HCT116 (cell line): ENCODE measurements around the gene PRR15L.

Experiments used
- EZH2 ChIP-seq: fragments of 200-600 bp; sonication (generic); IDR thresholded peaks from 2 replicates; pipeline ENCODE4 v1.6.1; 2017; ENCODE audit warnings: antibody characterized with exemption, mixed run types
- POLR2AphosphoS5 ChIP-seq: IDR thresholded peaks from 2 replicates; pipeline ENCODE4 v1.6.1; 2011; ENCODE audit warnings: mild to moderate bottlenecking, low read depth, low read length, moderate library complexity
- YY1 ChIP-seq: IDR thresholded peaks from 2 replicates; pipeline ENCODE4 v1.6.1; 2011; ENCODE audit warnings: low read length, low read depth, moderate library complexity, mild to moderate bottlenecking; ENCODE audit not compliant: insufficient replicate concordance; ENCODE audit errors: extremely low read depth
- TF ChIP-seq, protein P1 (sequence below), 3 experiments: fragments of 200-600 bp in 1 of 3; sonication (generic) in 1 of 3; IDR thresholded peaks in 2 of 3; conservative IDR thresholded peaks in 1 of 3; 2 replicates each; pipeline ENCODE4 v1.5.1; 2012 to 2017; ENCODE audit warnings: low read depth in 2 of 3, low read length in 2 of 3, antibody characterized with exemption in 1 of 3, borderline replicate concordance in 1 of 3, control low read depth in 1 of 3, mild to moderate bottlenecking in 1 of 3, mixed read lengths in 1 of 3, mixed run types in 1 of 3, moderate library complexity in 1 of 3; ENCODE audit not compliant: insufficient read depth in 1 of 3
- TF ChIP-seq, protein P2 (sequence below): IDR thresholded peaks from 2 replicates; pipeline ENCODE4 v1.6.1; 2012; ENCODE audit warnings: low read depth
- TF ChIP-seq, protein P3 (sequence below): IDR thresholded peaks from 2 replicates; pipeline ENCODE4 v1.6.1; 2012
- TF ChIP-seq, protein P4 (sequence below): IDR thresholded peaks from 2 replicates; pipeline ENCODE4 v1.6.1; 2011; ENCODE audit warnings: mild to moderate bottlenecking, low read length, moderate library complexity; ENCODE audit not compliant: insufficient replicate concordance; ENCODE audit errors: extremely low read depth

DNA sequence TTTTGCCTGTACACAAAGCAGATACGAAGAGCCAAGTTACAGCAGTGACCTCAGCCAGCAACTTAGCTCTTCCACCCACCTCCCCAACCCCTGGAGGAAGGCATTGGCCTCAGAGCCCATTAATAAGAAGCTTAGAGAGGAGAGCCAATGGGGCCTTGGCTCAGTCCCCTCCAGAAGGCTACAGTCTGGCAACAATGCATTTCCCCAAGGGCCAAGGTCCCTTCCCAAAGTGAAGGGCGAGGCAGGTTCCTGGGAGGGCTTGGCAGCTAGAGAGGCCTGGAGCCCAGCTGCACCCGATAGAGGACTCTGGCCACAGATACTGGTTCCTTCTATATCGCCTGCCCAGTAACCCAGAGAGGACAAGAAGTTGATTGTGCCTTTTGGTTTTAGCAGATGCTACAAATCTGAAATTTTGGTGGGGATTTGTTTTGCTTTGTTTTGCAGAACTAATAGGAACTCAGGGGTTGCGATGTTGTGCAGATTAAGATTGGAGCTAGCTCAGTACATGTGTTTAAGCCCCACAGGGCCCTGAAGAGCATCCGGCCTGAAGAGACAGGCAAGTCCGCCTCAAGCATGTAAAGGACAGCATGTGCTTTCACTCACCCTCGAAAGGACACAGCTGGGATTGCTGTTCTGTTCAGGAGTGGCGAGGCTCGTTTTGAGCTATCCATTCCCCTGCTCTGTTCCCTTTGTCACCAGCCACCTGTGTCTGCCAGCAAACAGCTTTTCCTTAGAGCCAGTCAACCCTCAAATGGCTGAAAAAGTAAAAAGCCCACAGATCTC is 28.3 kb downstream of the PRR15L start:
- no peak for TF ChIP-seq YY1
- TF ChIP-seq EZH2 = no peak
- TF ChIP-seq, protein P1, sequence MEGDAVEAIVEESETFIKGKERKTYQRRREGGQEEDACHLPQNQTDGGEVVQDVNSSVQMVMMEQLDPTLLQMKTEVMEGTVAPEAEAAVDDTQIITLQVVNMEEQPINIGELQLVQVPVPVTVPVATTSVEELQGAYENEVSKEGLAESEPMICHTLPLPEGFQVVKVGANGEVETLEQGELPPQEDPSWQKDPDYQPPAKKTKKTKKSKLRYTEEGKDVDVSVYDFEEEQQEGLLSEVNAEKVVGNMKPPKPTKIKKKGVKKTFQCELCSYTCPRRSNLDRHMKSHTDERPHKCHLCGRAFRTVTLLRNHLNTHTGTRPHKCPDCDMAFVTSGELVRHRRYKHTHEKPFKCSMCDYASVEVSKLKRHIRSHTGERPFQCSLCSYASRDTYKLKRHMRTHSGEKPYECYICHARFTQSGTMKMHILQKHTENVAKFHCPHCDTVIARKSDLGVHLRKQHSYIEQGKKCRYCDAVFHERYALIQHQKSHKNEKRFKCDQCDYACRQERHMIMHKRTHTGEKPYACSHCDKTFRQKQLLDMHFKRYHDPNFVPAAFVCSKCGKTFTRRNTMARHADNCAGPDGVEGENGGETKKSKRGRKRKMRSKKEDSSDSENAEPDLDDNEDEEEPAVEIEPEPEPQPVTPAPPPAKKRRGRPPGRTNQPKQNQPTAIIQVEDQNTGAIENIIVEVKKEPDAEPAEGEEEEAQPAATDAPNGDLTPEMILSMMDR (IDR thresholded peaks at IDR 0.05 in 2 of 3, conservative IDR thresholded peaks at IDR 0.05 in 1 of 3; ENCODE audit: borderline replicate concordance in 1 of 3, insufficient read depth in 1 of 3, low read depth in 2 of 3, low read length in 2 of 3) = no peak
- TF ChIP-seq, protein P2, sequence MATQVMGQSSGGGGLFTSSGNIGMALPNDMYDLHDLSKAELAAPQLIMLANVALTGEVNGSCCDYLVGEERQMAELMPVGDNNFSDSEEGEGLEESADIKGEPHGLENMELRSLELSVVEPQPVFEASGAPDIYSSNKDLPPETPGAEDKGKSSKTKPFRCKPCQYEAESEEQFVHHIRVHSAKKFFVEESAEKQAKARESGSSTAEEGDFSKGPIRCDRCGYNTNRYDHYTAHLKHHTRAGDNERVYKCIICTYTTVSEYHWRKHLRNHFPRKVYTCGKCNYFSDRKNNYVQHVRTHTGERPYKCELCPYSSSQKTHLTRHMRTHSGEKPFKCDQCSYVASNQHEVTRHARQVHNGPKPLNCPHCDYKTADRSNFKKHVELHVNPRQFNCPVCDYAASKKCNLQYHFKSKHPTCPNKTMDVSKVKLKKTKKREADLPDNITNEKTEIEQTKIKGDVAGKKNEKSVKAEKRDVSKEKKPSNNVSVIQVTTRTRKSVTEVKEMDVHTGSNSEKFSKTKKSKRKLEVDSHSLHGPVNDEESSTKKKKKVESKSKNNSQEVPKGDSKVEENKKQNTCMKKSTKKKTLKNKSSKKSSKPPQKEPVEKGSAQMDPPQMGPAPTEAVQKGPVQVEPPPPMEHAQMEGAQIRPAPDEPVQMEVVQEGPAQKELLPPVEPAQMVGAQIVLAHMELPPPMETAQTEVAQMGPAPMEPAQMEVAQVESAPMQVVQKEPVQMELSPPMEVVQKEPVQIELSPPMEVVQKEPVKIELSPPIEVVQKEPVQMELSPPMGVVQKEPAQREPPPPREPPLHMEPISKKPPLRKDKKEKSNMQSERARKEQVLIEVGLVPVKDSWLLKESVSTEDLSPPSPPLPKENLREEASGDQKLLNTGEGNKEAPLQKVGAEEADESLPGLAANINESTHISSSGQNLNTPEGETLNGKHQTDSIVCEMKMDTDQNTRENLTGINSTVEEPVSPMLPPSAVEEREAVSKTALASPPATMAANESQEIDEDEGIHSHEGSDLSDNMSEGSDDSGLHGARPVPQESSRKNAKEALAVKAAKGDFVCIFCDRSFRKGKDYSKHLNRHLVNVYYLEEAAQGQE = no peak
- TF ChIP-seq POLR2AphosphoS5 = no peak
- TF ChIP-seq, protein P3, sequence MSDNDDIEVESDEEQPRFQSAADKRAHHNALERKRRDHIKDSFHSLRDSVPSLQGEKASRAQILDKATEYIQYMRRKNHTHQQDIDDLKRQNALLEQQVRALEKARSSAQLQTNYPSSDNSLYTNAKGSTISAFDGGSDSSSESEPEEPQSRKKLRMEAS = no peak
- TF ChIP-seq, protein P4, sequence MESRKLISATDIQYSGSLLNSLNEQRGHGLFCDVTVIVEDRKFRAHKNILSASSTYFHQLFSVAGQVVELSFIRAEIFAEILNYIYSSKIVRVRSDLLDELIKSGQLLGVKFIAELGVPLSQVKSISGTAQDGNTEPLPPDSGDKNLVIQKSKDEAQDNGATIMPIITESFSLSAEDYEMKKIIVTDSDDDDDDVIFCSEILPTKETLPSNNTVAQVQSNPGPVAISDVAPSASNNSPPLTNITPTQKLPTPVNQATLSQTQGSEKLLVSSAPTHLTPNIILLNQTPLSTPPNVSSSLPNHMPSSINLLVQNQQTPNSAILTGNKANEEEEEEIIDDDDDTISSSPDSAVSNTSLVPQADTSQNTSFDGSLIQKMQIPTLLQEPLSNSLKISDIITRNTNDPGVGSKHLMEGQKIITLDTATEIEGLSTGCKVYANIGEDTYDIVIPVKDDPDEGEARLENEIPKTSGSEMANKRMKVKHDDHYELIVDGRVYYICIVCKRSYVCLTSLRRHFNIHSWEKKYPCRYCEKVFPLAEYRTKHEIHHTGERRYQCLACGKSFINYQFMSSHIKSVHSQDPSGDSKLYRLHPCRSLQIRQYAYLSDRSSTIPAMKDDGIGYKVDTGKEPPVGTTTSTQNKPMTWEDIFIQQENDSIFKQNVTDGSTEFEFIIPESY = no peak
